B cell (primary cell): ENCODE results near the gene RPUSD3. TPM values are rescaled to one million over a fixed set of nuclear protein-coding genes. Genes with fewer than 3 reads are reported as not detected.

Experiments
- ATAC-seq: fragments of 200-7000 bp; cut with Tn5 transposase; one replicate; pipeline ENCODE4 v1.10.0; 2021; ENCODE audit warnings: low read depth, mild to moderate bottlenecking, moderate number of reproducible peaks, moderate library complexity
- CTCF ChIA-PET: fragments of 350-600 bp; sonication (Branson Sonifier 250); formaldehyde crosslinking; loops from one replicate; lab custom pipeline; 2021; ENCODE audit warnings: antibody characterized with exemption, inconsistent platforms; lab: Charles Lee
- POLR2A ChIA-PET: fragments of 350-600 bp; sonication (Branson Sonifier 250); formaldehyde crosslinking; loops from one replicate; lab custom pipeline; 2021; ENCODE audit warnings: antibody characterized with exemption; lab: Charles Lee
- DNase-seq: peaks from one replicate; pipeline ENCODE4 v3.0.0; 2013
- H2AFZ ChIP-seq: 2 replicates; pipeline ENCODE4 v1.6.1; 2012; ENCODE audit warnings: mild to moderate bottlenecking, low read depth, low read length; ENCODE audit not compliant: insufficient read depth, poor library complexity, severe bottlenecking
- H3K27ac ChIP-seq, 2 donors: 1 replicate in 1 of 2; 2 replicates in 1 of 2; pipeline ENCODE4 v1.5.1; 2012 to 2013; ENCODE audit warnings: low read length in 2 of 2, mild to moderate bottlenecking in 2 of 2, moderate library complexity in 1 of 2
- H3K27me3 ChIP-seq, 4 experiments: fragments of 200-600 bp in 1 of 4; sonication (generic) in 1 of 4; replicated peaks in 1 of 4; 1 replicate in 2 of 4; 2 replicates in 2 of 4; pipeline versions ENCODE4 v1.6.1 to v1.7.0; 2013 to 2016; ENCODE audit warnings: low read length in 3 of 4, mild to moderate bottlenecking in 2 of 4, mixed read lengths in 1 of 4, moderate library complexity in 1 of 4; ENCODE audit not compliant: insufficient read depth in 4 of 4, control insufficient read depth in 3 of 4; ENCODE audit errors: control extremely low read depth in 1 of 4
- H3K36me3 ChIP-seq, 2 experiments: replicated peaks in 1 of 2; 1 replicate in 1 of 2; 2 replicates in 1 of 2; pipeline versions ENCODE4 v1.6.1 to v1.7.1; 2013; ENCODE audit warnings: low read length in 1 of 2; ENCODE audit not compliant: insufficient read depth in 2 of 2, control insufficient read depth in 1 of 2; ENCODE audit errors: control extremely low read depth in 1 of 2, extremely low read depth in 1 of 2
- H3K4me1 ChIP-seq, 2 donors: fragments of 200-600 bp in 1 of 2; sonication (generic) in 1 of 2; 1 replicate in 1 of 2; 2 replicates in 1 of 2; pipeline versions ENCODE4 v1.5.1 to v1.6.1; 2013 to 2017; ENCODE audit warnings: low read length in 2 of 2; ENCODE audit not compliant: control insufficient read depth in 2 of 2, insufficient read depth in 2 of 2
- H3K4me2 ChIP-seq: replicated peaks from 2 replicates; pipeline ENCODE3; 2012; ENCODE audit warnings: mild to moderate bottlenecking, low read depth, low read length; ENCODE audit not compliant: poor library complexity, severe bottlenecking
- H3K4me3 ChIP-seq, 5 experiments: fragments of 200-600 bp in 1 of 5; sonication (generic) in 1 of 5; 1 replicate in 3 of 5; 2 replicates in 2 of 5; pipeline versions ENCODE4 v1.5.1 to v1.7.0; 2011 to 2016; ENCODE audit warnings: low read length in 4 of 5, mild to moderate bottlenecking in 4 of 5, low read depth in 2 of 5, control low read depth in 1 of 5, moderate library complexity in 1 of 5; ENCODE audit not compliant: insufficient read depth in 1 of 5; ENCODE audit errors: control extremely low read depth in 1 of 5, extremely low read depth in 1 of 5
- H3K79me2 ChIP-seq: fragments of 200-600 bp; sonication (generic); one replicate; pipeline ENCODE4 v1.6.0; 2016; ENCODE audit warnings: low read length; ENCODE audit not compliant: control insufficient read depth, insufficient read depth
- H3K9ac ChIP-seq: fragments of 200-600 bp; sonication (generic); 2 replicates; pipeline ENCODE4 v1.6.1; 2017; ENCODE audit warnings: mild to moderate bottlenecking, low read length, moderate library complexity
- H3K9me3 ChIP-seq, 3 donors: one replicate each; pipeline versions ENCODE4 v1.6.1 to v1.7.1; 2013; ENCODE audit warnings: low read length in 2 of 3; ENCODE audit not compliant: control insufficient read depth in 2 of 3, insufficient read depth in 1 of 3; ENCODE audit errors: control extremely low read depth in 1 of 3
- H4K20me1 ChIP-seq: 2 replicates; pipeline ENCODE4 v1.6.0; 2012; ENCODE audit warnings: mild to moderate bottlenecking, low read length; ENCODE audit not compliant: insufficient read depth, control insufficient read depth, poor library complexity, severe bottlenecking
- H3K27ac Mint-ChIP-seq: one replicate; pipeline ENCODE4 v1.8.0; 2021; ENCODE audit warnings: mixed read lengths
- H3K27me3 Mint-ChIP-seq: one replicate; pipeline ENCODE4 v1.8.0; 2021; ENCODE audit warnings: mixed read lengths
- H3K4me1 Mint-ChIP-seq: one replicate; pipeline ENCODE4 v1.8.0; 2021; ENCODE audit warnings: mixed read lengths
- H3K4me3 Mint-ChIP-seq: one replicate; pipeline ENCODE4 v1.8.0; 2021; ENCODE audit warnings: mixed read lengths
- H3K9me3 Mint-ChIP-seq: one replicate; pipeline ENCODE4 v1.8.0; 2022; ENCODE audit warnings: mixed read lengths; ENCODE audit not compliant: insufficient read depth
- EZH2 ChIP-seq: IDR thresholded peaks from 2 replicates; pipeline ENCODE4 v1.6.1; 2012; ENCODE audit warnings: borderline replicate concordance, low read depth, mild to moderate bottlenecking, moderate library complexity, low read length; ENCODE audit not compliant: insufficient read depth, poor library complexity, severe bottlenecking
- WGBS: methylation state at CpG from one replicate; pipeline ENCODE4 v1.1.5; 2013; ENCODE audit warnings: missing lambda C conversion rate; ENCODE audit not compliant: insufficient coverage; 5-methylcytosine and 5-hydroxymethylcytosine counted together
- intact Hi-C: fragments of 100-400 bp; cut with micrococcal nuclease; formaldehyde crosslinking; loops from one replicate; pipeline ENCODE4 v1.10.0; 2022
- polyA plus RNA-seq: library from polyadenylated mRNA; depleted of rRNA; stranded (reverse); fragments of >200 nt; gene quantifications from 2 replicates; pipeline ENCODE4 v1.2.3, GENCODE V29; 2012
- total RNA-seq, 2 donors: library from RNA; stranded (reverse); fragments of 120-200 nt in 1 of 2; gene quantifications; 1 replicate in 1 of 2; 2 replicates in 1 of 2; pipeline versions ENCODE4 v1.2.3 to v1.2.4, GENCODE V29; 2013 to 2022
- TF ChIP-seq, protein P1 (sequence below): fragments of 200-600 bp; IDR thresholded peaks from one replicate; pipeline ENCODE4 v1.8.0; 2022; ENCODE audit warnings: antibody characterized with exemption, mild to moderate bottlenecking

RPUSD3 gene
- total and polyA plus RNA-seq, 2 donors (not counting 1 experiment from before 2014, with no cell fraction given): 57.0 to 60.7 TPM

GRCh38 chr3:9810846-9811245 is 33.0 kb downstream of the RPUSD3 start:
- Histone ChIP-seq H3K9me3 (no peaks in the 10 kb centered on the region), H4K20me1 (no peaks in the 10 kb centered on the region), H3K4me2 (peak overlapping the region; percentile 96), H2AFZ (peak overlapping the region; percentile 89), H3K9ac (peak overlapping the region; percentile 94), H3K4me1 (peaks cover 24 to 30% of the 10 kb centered on the region in 2 donors), H3K27me3 (no peaks in the 10 kb centered on the region), H3K4me3 (peak overlapping the region in 2 of 5 experiments; percentile 76 to 79), H3K27ac (peak overlapping the region in 1 of 2 donors; percentile 90), H3K79me2 (peaks cover 6% of the 10 kb centered on the region), H3K36me3 (peaks cover 0 to 12% of the 10 kb centered on the region in 2 experiments)
- TF ChIP-seq, protein P1, sequence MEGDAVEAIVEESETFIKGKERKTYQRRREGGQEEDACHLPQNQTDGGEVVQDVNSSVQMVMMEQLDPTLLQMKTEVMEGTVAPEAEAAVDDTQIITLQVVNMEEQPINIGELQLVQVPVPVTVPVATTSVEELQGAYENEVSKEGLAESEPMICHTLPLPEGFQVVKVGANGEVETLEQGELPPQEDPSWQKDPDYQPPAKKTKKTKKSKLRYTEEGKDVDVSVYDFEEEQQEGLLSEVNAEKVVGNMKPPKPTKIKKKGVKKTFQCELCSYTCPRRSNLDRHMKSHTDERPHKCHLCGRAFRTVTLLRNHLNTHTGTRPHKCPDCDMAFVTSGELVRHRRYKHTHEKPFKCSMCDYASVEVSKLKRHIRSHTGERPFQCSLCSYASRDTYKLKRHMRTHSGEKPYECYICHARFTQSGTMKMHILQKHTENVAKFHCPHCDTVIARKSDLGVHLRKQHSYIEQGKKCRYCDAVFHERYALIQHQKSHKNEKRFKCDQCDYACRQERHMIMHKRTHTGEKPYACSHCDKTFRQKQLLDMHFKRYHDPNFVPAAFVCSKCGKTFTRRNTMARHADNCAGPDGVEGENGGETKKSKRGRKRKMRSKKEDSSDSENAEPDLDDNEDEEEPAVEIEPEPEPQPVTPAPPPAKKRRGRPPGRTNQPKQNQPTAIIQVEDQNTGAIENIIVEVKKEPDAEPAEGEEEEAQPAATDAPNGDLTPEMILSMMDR: no peak
- TF ChIP-seq EZH2: no peak
- 95% methylated on average over 10 of the region's 10 CpGs for WGBS
- ChIA-PET POLR2A (no interaction called here), CTCF (no interaction called here)
- no peak for DNase-seq
- no peaks in the 10 kb centered on the region for H3K9me3 Mint-ChIP-seq
- no peak for ATAC-seq
- H3K27me3 Mint-ChIP-seq: no peaks in the 10 kb centered on the region
- H3K4me1 Mint-ChIP-seq: peaks cover 38% of the 10 kb centered on the region
- peak overlapping the region; percentile 91 for H3K27ac Mint-ChIP-seq
- H3K4me3 Mint-ChIP-seq: peak overlapping the region; percentile 96
- intact Hi-C loops: no loop called here

DNA sequence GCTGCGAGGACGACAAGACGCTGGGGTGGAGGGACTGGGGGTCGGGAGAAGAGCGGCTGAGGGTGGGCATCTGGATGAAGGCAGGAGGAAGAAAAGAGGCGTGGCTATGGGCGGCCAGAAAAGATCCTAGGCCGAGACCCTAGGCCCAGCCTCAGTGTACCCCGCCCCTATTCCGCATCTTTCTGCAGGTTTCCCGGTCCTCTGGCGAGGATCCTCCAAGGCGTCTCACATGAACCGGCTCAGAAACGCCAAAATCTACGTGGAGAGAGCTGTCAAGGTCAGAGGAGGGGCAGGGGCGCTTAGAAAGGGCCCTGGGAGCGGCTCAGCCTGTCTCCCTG is 33.4 kb downstream of the RPUSD3 start:
- peaks cover 24 to 30% of the 10 kb centered on the region in 2 donors for H3K4me1 ChIP-seq
- no peaks in the 10 kb centered on the region for H4K20me1 ChIP-seq
- H3K36me3 ChIP-seq: peaks cover 0 to 17% of the 10 kb centered on the region in 2 experiments
- H2AFZ ChIP-seq: peak overlapping the region; percentile 89
- H3K9ac ChIP-seq: peak overlapping the region; percentile 94
- no peak for ATAC-seq
- H3K79me2 ChIP-seq: peaks cover 11% of the 10 kb centered on the region
- peak overlapping the region; percentile 33 to 90 for H3K27ac ChIP-seq
- H3K27me3 Mint-ChIP-seq: no peaks in the 10 kb centered on the region
- H3K27me3 ChIP-seq: no peaks in the 10 kb centered on the region
- TF ChIP-seq, protein P1: no peak
- TF ChIP-seq EZH2: no peak
- intact Hi-C loops: no loop called here
- H3K4me1 Mint-ChIP-seq: peaks cover 38% of the 10 kb centered on the region
- H3K4me3 ChIP-seq: peak overlapping the region in 4 of 5 experiments; percentile 51 to 79 (median 72)
- no peak for DNase-seq
- CTCF ChIA-PET: interaction anchor here (1.2 kb wide), 1 partner anchor 18 kb away, joined by 3 read pairs; the partner anchor contains the start of genes ARPC4 and TADA3
- H3K4me2 ChIP-seq: peak overlapping the region; percentile 96
- no peaks in the 10 kb centered on the region for H3K9me3 ChIP-seq
- POLR2A ChIA-PET: interaction anchor here (0.5 to 2.4 kb wide), 5 partner anchors 15 to 414 kb away, joined by 3 to 12 read pairs (median 4); partner anchors contain the start of genes ARPC4, SETD5 and TADA3
- H3K9me3 Mint-ChIP-seq: no peaks in the 10 kb centered on the region
- H3K4me3 Mint-ChIP-seq: peak overlapping the region; percentile 96
- peak overlapping the region; percentile 91 for H3K27ac Mint-ChIP-seq
- 17% methylated on average over 16 of the region's 18 CpGs for WGBS
